HG03045 (cell line): Measurements from ENCODE around the gene SLC9A6.
"Not testable (repeated sequence)": the region's sequence is repeated elsewhere in the genome, so short reads cannot be mapped to it uniquely, and the experiment has no call there.

Experiments used
- ATAC-seq: cut with Tn5 transposase; IDR thresholded peaks from one replicate; pipeline ENCODE4 v1.9.1; 2021; ENCODE audit warnings: mild to moderate bottlenecking, moderate library complexity; ENCODE audit not compliant: unreplicated experiment

SLC9A6 gene

DNA sequence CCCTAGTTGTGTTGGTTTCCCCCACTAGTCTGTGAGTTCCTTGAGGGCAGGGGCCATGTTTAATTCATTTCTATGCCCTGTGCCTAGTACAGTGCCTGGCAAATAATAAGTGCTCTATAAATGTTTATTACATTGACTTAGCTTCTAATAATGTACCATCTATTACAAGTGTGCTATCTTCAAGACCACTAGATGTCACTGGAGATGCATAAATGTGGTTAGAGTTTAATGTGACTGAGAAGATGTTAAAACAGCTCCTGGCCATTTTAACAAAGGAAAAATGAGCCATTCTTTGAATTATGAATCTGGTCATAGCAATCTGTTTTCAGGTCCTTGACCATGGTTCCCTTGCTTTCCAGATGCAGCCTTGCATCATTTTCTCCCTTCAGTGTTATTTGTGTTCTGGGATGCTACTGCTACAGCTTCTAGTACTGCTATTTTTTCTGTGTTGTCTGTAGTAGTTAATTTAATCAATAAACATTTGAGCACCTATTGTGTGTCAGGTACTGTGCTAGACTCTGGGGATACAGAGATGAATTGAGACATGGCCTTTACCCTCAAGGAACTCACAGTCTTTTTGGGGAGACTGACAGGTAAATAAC, 43.2 kb downstream of the SLC9A6 start:
- no peak for ATAC-seq

DNA sequence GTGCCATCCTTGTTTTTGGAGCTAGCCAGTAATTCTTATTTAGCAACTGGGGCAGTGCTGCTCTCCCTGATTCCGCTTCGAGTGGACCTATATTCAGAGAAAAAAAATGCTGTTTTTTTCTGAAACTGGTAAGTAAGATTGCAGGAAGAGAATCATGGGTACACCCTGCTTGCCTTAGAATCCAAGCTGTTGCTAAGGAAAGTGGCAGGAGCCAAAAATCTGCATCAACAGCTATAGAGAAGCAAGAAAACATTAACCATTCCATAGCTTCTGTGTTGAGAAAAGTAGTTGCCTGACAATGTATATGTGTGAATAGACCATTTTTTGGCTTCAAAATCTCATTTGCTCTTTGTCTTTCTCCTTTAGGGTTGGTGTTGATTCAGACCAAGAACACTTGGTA, 44.5 kb downstream of the SLC9A6 start:
- ATAC-seq = no peak

DNA sequence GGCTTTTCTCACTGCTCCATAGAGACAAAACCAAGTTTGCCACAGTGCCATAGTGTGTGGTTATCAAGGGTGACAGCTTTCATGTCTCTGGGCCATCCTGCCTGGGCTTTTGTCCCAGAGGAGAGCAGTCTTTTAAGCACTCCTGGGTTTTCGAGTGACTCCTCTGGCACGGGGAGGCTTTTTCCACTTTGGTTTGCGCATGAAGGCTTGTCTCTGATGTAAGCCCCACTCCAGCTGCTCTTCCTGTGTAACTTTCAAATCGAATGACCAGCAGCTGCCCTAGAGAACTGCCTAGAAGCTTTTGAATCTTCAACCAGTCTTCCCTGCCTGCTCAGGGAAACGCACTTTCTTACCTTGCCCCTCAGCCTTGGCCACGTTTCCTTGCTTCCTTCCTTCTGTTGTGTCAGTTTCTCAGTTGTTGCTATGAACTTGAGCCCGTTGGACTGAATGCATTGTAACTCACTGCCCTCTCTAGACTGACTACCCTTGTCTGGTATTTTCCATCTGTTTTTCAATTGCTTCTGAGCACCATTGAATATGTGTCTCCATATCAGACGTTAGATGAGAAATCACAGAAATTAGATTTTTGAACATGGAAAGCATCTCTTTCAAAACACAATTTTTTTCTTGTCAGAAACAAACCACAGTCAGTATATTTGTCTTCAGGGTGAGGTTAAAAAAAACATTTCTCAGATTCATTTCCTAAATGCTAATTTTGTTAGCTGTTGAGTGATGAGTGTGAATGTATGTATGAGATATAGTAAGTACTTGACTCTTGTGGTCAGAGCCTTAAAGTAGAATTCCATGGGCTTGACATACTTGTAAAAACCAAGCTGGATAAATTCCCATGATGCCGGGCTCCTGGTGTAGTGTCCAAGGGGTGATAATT, 45.3 kb downstream of the SLC9A6 start:
- no peak for ATAC-seq

DNA sequence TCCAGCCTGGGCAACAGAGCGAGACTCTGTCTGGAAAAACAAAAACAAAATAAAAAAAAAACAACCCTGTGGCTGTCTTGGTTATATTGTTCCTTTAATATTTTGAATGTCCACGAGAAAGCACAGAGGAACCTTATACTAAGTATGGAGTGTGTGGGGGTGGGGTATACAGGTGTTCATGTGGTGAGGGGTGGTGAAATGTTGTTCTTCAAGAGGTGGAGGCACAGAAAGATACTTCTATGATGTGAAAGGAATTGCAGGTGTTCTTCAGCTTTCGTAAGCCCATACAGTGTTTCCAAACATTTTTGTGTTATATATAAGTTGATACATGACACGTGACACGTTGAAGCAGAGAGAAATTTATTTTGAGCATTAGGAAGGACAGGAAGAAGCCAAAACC, 46.4 kb downstream of the SLC9A6 start:
- ATAC-seq = no peak

DNA sequence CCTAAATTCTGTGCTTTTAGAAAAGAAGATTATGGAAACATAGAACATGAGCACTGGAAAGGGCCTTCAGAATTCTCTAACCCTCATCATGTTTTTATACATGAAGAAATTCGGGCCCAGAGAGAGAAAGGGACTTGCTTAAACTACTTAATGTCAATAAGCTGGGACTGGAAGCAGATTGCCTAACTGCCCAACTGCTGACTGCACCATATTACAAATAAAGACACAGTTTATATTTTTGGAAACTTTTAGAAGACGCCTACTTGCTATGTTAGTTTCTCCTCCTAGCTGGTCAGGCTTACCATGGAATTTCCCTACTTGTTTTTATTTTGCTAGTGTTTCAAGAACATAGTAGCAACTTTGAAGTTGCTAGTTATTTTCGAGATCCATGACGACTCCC, 47.1 kb downstream of the SLC9A6 start:
- ATAC-seq = no peak

DNA sequence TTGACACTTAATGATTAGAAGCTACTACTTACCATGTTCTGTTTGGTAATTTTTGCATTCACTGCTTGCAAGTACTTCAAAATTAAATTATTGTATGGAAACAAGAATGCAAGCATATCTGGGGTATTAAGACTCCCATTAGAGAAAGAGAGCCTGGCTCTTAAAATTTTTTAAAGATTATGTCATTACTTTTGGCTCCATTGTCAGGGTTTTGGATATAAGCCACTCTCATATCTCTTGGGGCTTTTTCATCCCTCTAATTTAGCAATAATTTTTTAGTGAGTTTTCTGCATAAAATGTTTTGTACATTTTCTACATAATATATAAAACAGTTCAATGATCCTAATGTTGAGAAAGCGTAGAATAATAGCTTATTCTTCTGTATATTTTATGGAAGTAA, 49.4 kb downstream of the SLC9A6 start:
- no peak for ATAC-seq

DNA sequence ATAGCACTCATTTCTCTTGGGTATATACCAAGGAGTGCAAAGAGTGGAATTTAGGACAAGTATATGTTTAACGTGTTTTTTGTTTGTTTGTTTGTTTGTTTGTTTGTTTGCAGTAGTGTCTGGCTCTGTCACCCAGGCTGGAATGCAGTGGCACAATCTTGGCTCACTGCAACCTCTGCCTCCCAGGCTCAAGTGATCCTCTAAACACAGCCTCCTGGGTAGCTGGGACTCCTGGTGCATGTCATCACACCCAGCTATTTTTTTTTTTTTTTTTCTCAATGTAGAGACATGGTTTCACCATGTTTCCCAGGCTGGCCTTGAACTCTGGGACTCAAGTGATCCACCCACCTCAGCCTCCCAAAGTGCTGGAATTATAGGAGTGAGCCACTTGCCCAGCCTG, 50.4 kb downstream of the SLC9A6 start:
- no peak for ATAC-seq

DNA sequence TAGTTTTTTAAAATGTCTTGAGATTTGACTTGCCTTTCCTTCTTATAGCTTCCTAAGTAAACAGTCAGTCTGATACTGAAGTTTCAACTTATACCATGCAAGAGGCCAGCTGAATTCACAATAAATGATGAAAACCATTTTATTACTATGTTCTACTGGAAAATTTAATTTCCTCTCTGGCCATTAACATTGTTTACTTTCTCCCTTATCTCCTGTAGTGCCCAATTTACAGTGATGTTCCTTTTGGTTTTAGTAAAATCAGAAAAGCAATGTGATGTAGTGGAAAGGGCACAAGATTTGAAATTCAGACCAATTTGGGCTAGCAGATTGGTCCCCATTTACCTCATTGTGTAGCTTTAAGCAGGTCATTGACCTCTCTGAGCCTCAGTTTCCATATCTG, 54.2 kb downstream of the SLC9A6 start:
- no peak for ATAC-seq

DNA sequence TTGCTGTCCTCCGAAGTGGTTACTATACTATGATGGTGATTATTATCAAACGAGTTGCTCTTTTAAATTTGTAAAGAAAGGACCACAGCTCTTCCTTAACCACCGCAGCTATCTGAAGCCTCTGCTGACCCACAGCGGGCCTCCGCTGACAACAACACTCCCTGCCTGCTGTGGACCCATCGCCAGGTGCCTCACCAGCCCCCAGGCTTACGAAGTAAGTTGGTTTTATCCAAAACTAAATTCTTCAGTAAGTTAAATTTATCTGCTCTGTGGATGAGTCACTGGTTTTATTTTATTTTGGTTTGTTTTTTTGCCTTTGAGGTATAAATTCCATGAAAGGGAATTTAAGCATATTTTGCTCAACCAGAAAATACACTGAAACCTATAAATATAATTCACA, 54.7 kb downstream of the SLC9A6 start:
- ATAC-seq = no peak

DNA sequence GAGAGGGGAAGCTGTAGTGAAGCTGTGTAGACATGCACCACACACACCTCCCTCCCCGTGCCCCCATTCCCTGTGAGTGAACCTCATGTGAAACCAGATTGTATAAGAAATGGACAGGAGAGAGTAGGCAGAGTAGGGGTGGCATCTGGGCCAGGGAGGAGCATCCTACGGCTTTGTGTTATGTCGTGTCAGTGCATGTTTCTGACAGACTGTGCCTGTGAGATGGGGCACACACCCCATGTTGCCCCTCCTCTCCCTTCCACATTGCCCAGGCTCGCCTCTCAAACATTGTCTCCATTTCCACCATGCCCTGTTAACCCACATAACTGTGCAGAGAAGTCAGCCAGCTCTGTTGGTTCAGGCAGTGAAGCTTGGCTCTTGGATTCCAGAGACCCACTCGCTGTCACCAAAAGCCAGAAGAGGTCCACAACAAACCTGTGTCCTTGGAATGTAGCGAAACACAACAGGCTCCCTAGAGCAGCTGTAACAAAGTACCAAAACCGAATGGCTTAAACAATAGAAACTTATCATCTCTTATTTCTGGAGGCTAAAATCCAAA, 56.1 kb downstream of the SLC9A6 start:
- no peak for ATAC-seq

DNA sequence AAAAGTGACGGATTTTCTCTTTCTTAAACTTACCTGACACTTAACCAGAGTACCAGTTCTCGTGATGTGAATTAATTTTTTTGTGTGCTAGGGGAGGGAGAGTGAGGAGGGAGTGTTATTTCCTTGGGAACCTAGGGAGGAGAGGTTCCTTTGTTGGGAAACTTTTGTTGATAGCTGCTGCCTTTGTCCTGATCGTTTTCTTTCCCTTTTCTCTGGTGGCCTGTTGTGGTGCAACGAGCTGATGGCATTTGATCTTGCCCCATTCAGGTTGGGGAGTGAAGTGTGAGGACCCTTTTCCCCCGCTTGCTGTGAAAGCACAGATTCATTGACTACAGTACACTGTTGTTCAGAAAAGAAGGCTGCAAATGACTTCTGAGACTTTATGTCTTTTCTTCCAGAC, 59.8 kb downstream of the SLC9A6 start:
- ATAC-seq = no peak

DNA sequence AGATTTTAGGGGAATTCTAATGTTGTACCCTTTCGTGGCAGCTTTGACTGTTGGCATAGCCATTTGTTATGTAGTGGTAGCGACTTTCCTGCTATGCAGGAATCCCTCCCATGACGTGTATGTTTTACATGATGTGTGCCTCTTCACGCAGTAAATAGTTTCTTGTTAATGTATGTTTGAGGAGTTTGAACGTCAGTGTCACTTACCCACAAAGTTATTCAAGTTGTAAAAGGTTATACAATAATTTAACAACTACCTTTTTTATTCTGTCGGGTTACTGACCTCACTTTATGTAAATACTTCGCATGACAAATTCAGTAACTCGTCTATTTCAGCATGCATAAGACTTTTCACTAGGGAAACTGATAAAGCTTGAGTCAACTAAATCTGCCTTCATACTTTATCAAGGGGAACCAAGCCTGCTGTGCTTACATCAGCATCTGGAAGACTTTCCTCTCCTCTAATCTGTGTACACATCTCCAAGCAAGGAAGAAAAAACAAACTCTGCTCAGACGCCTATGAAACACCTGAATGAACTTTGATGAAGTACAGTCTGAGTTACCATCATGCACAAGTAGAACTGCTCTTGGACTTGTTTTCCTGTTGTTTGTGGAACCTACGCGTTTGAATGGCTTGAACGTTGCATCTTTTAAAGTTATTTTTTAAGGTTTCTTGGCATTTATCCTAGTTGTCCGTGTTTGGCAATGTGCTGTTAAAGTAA, 61.2 kb downstream of the SLC9A6 start:
- ATAC-seq = no peak

DNA sequence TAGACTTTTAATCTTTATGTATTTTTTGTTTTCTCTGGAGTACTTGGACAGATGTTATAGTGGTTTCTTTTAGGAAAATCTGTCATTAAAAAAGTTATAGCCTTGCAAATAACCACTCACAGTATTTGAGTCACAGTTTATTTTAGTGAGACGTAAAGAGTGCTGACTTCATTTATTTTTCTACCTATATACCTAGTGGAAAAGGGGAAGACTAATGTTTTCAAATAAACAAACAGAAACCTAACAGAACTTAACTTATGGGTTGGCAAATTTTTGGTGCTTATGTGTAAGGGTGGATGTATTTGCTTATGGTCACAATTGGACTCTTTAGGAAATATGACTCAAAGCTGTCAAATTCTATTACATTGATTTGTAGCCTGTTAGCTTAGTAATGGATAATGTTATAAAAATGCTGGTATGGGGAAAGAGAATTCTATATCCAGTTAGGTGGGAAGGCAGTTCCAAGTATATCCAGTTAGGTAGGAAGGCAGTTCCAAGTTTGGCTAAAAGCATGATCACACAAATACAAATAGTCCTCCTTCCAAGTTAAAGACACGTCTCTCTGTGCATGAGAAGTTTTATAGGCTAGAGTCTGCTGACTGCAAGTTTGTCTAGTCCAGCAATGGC, 61.9 kb downstream of the SLC9A6 start:
- ATAC-seq = no peak

DNA sequence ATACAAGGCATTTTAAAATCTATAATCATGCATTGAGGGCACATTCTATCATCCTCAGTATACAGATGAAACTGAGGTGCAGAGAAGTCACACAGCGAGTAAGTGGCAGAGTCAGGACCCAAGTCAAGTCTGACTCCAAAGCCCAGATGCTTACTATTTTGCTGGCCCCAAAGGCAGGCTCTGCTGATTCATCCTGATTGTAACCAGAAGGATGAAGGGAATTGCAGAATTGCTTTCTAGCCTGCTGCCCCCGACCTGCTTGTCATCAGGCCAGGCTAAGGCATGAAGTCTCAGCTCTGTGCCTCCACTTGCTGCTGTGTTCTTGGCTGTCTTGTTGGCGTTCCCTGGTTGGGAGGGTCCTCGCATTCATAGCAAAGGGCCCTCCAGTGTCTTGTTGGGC, 62.7 kb downstream of the SLC9A6 start:
- ATAC-seq = no peak

DNA sequence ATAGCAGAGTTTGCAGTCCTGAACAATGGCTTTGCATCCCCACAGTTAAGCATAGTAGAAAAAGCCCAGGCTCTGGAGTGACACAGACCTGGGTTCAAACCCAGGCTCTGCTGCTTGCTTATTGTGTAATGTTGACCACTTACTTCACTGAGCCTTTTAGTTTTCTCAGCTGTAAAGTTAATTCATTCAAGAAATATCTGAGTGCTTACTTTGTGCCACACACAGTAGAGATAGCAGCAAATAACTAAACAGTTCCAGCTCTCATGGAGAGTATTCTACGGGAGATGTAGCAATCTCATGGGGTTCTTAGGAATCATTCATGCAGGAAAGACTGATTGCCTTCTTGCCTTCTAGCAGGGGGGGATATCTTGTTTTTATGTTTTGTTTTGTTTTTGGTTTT, 63.2 kb downstream of the SLC9A6 start:
- ATAC-seq = no peak

DNA sequence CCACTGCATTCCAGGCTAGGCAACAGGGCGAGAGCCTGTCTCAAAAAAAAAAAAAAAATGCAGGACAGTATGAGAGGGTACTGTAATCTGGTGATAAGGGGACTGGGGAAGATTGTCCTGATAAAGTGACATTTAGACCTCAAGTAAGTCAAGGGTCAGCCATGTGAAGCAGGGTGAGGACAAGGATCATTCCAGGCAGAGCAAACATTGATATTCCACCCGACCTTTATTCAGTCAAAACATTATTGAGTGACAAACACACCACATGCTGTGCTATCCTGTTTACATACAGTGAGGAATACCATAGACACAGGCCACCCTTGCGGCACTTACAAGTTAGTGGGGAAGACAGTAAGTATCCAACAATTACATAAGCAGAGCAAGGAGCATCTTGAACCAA, 64.4 kb downstream of the SLC9A6 start:
- ATAC-seq = no peak

DNA sequence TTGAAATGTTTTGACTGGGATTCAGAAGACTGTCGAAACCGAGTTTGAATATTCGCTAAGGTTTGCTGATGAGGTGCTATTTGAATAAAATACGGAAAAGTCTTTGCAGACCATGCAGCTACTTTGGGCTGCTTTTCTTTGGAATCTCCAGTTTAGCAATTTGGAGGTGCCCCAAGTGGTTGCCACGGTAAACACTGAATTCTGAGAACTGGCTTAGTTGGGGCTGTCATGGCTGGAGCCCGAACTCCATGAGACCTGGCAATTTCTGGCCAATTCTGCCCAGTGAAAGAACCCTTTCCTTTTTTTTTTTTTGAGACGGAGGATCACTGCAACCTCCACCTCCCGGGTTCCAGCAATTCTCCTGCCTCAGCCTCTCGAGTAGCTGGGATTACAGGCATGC, 65.6 kb downstream of the SLC9A6 start:
- not testable (repeated sequence) for ATAC-seq

DNA sequence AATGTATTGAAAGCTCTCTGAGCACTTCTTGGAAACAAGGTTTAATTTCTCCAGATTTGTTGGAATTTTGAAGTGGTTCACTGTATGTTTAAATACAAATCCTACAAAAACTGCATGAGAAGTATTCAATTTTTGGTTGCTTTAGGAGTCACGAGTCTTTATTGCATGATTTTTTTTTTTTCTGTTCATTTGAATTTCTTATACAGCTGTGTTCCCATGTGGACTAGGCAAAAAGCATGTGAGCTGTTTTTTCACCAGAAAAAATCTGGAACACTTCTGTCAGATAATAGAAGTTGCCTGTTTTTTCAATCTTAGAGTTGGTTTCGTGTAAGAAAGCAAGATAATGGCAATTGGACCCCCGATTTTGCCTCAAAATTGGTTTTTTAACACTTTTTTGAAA, 66.4 kb downstream of the SLC9A6 start:
- ATAC-seq = no peak

DNA sequence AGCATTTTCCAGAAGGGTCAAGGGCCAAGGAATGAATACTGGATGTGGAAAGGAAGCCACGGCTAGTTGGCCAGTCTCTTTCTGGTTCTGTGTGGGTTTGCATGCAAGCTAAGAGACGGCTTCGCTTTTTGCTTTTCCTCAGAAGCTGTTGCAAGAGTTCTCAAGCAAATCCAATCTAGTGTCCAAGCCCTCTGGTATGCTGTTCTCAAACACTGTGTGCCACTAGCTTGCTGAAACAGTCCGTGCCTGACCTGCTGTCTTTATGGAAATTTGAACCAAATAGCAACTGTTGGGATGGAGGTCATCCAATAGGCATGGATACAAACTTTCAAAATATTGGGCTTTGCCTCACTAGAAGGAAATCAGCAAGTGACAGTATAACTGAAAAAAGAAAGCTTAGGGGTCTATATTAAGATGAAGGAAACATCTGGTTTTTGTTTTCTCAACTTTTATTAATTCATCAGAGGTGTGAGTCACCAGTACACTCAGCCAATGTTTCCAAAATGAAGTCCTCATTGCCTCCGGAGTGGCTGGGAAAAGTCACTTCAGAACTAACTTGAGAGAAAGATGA, 70.5 kb downstream of the SLC9A6 start:
- ATAC-seq = no peak

DNA sequence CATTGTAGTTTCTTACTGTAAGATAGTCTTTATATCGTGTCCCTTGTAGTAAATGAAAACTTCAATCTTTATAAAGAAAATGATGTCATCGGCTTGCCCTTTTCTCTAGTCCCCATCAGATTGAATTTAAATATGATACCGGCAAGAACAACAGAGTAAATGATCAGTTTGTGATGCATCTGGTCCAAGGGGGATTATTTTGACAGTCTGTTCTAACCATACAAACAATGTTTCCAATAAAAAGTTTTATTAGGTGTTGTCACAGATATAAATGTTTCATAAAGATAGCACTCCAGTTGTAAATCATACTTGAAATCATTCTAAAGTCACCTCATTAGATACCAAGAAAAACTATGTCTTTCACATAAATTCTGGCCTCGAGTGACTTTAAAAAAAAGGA, 72.3 kb downstream of the SLC9A6 start:
- ATAC-seq = no peak

DNA sequence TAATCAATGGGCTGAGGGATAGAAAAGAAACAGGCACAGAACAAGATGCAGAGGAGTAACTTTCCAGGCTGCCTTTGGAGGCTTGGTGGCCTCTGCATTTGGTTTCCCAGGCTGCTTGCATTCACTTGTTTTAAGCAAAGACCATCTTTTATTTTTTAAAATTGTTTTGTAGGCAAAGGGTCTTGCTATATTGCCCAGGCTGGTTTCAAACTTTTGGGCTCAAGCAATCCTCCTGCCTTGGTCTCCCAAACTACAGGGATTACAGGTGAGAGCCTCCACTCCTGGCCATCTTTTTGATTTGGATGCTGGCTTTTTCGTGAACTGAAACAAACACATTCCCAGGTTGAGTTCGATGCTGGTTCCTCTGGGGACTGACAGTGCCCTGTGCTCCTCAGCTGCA, 74.1 kb downstream of the SLC9A6 start:
- no peak for ATAC-seq
